Osteoblast (primary cell): ENCODE results near the gene ARRDC1. TPM values are rescaled to one million over a fixed set of nuclear protein-coding genes. Genes with fewer than 3 reads are reported as not detected.

ENCODE experiments used
- DNase-seq: peaks from one replicate; pipeline ENCODE4 v3.0.0; 2011; ENCODE audit warnings: low spot score, mixed read lengths; ENCODE audit not compliant: insufficient read length; ENCODE audit errors: missing footprints
- H2AFZ ChIP-seq: 2 replicates; pipeline ENCODE4 v1.6.0; 2011; ENCODE audit warnings: mild to moderate bottlenecking, low read length
- H3K27ac ChIP-seq: 2 replicates; pipeline ENCODE4 v1.5.1; 2011; ENCODE audit warnings: mild to moderate bottlenecking, low read depth, low read length, moderate library complexity
- H3K27me3 ChIP-seq: 2 replicates; pipeline ENCODE4 v1.6.0; 2012; ENCODE audit warnings: mild to moderate bottlenecking, control low read depth, inconsistent platforms, low read length, moderate library complexity; ENCODE audit not compliant: insufficient read depth
- H3K36me3 ChIP-seq: 2 replicates; pipeline ENCODE4 v1.5.1; 2011; ENCODE audit warnings: mild to moderate bottlenecking, low read length, control low read depth, moderate library complexity; ENCODE audit not compliant: insufficient read depth
- H3K4me1 ChIP-seq: 2 replicates; pipeline ENCODE4 v1.5.1; 2011; ENCODE audit warnings: mild to moderate bottlenecking, low read length, control low read depth, moderate library complexity; ENCODE audit not compliant: insufficient read depth
- H3K4me2 ChIP-seq: 2 replicates; pipeline ENCODE4 v1.6.0; 2011; ENCODE audit warnings: mild to moderate bottlenecking, low read length; ENCODE audit not compliant: insufficient read depth
- H3K4me3 ChIP-seq: fragments of 200-600 bp; sonication (generic); 3 replicates; pipeline ENCODE4 v1.5.1; 2012; ENCODE audit warnings: mild to moderate bottlenecking, low read length, inconsistent platforms; ENCODE audit not compliant: insufficient read depth
- H3K79me2 ChIP-seq: 2 replicates; pipeline ENCODE4 v1.6.0; 2012; ENCODE audit warnings: mild to moderate bottlenecking, low read length, control low read depth, inconsistent platforms; ENCODE audit not compliant: insufficient read depth
- H3K9me3 ChIP-seq: 2 replicates; pipeline ENCODE4 v1.5.1; 2011; ENCODE audit warnings: low read depth, low read length, control low read depth
- H4K20me1 ChIP-seq: 2 replicates; pipeline ENCODE4 v1.6.0; 2012; ENCODE audit warnings: mild to moderate bottlenecking, low read length, control low read depth; ENCODE audit not compliant: insufficient read depth
- CTCF ChIP-seq: IDR thresholded peaks from 2 replicates; pipeline ENCODE4 v1.5.1; 2011; ENCODE audit warnings: mild to moderate bottlenecking, low read depth, low read length, moderate library complexity; ENCODE audit errors: extremely low read depth
- total RNA-seq: library from RNA; depleted of rRNA; stranded (reverse); fragments of >200 nt; gene quantifications from 2 replicates; pipeline ENCODE4 v1.2.3, GENCODE V29; 2012

ARRDC1 gene
- total RNA-seq, 1 donor: 11.9 TPM

- no peak overlapping the region for H2AFZ ChIP-seq
- DNase-seq: peak; percentile 61
- no peaks in the 10 kb centered on the region for H3K36me3 ChIP-seq
- peak overlapping the region; percentile 18 for H3K27ac ChIP-seq
- peak overlapping the region; percentile 18 for H3K4me2 ChIP-seq
- H3K4me3 ChIP-seq: no peak overlapping the region
- H3K79me2 ChIP-seq: peaks cover 94% of the 10 kb centered on the region
- H4K20me1 ChIP-seq: peaks cover 54% of the 10 kb centered on the region
- no peak for TF ChIP-seq CTCF
- H3K27me3 ChIP-seq: no peaks in the 10 kb centered on the region
- H3K9me3 ChIP-seq: no peaks in the 10 kb centered on the region
- H3K4me1 ChIP-seq: peaks cover 17% of the 10 kb centered on the region
Measured at GRCh38 chr9:137630126-137630525, 24.6 kb downstream of the ARRDC1 start.

- DNase-seq: no peak
- H3K27me3 ChIP-seq: no peaks in the 10 kb centered on the region
- peak overlapping the region; percentile 18 for H3K27ac ChIP-seq
- peaks cover 17% of the 10 kb centered on the region for H3K4me1 ChIP-seq
- peak overlapping the region; percentile 18 for H3K4me2 ChIP-seq
- no peak for TF ChIP-seq CTCF
- H3K9me3 ChIP-seq: no peaks in the 10 kb centered on the region
- H4K20me1 ChIP-seq: peaks cover 53% of the 10 kb centered on the region
- peaks cover 91% of the 10 kb centered on the region for H3K79me2 ChIP-seq
- H3K36me3 ChIP-seq: no peaks in the 10 kb centered on the region
- H2AFZ ChIP-seq: no peak overlapping the region
- no peak overlapping the region for H3K4me3 ChIP-seq
Measured at GRCh38 chr9:137630679-137631078, 25.2 kb downstream of the ARRDC1 start.

- Histone ChIP-seq H3K4me2 (no peak overlapping the region), H3K27me3 (no peaks in the 10 kb centered on the region), H3K79me2 (peaks cover 94% of the 10 kb centered on the region), H3K9me3 (no peaks in the 10 kb centered on the region), H3K27ac (no peak overlapping the region), H3K36me3 (no peaks in the 10 kb centered on the region), H3K4me3 (no peak overlapping the region), H2AFZ (no peak overlapping the region), H3K4me1 (peaks cover 17% of the 10 kb centered on the region), H4K20me1 (peaks cover 48% of the 10 kb centered on the region)
- DNase-seq: no peak
- no peak for TF ChIP-seq CTCF
Measured at GRCh38 chr9:137631345-137632229, 26.1 kb downstream of the ARRDC1 start.
